Osteocyte (in vitro differentiated cells): Measurements from ENCODE around the gene FBLN2. TPM values are rescaled to one million over a fixed set of nuclear protein-coding genes. Genes with fewer than 3 reads are reported as not detected.

Experiments
- DNase-seq: peaks from one replicate; pipeline ENCODE4 v3.0.0; 2021; ENCODE audit warnings: mixed read lengths; ENCODE audit not compliant: unreplicated experiment; ENCODE audit errors: extremely low spot score
- H3K27ac Mint-ChIP-seq: one replicate; pipeline ENCODE4 v1.8.0; 2021; ENCODE audit warnings: mild to moderate bottlenecking, mixed read lengths; ENCODE audit not compliant: unreplicated experiment
- H3K27me3 Mint-ChIP-seq: one replicate; pipeline ENCODE4 v1.8.0; 2021; ENCODE audit warnings: mixed read lengths; ENCODE audit not compliant: unreplicated experiment
- H3K36me3 Mint-ChIP-seq: one replicate; pipeline ENCODE4 v1.8.0; 2021; ENCODE audit warnings: mixed read lengths; ENCODE audit not compliant: unreplicated experiment
- H3K4me1 Mint-ChIP-seq: one replicate; pipeline ENCODE4 v1.8.0; 2021; ENCODE audit warnings: mixed read lengths; ENCODE audit not compliant: unreplicated experiment
- H3K4me3 Mint-ChIP-seq: one replicate; pipeline ENCODE4 v1.8.0; 2021; ENCODE audit warnings: mild to moderate bottlenecking, moderate library complexity, mixed read lengths; ENCODE audit not compliant: unreplicated experiment
- H3K9me3 Mint-ChIP-seq: one replicate; pipeline ENCODE4 v1.8.0; 2021; ENCODE audit warnings: mixed read lengths; ENCODE audit not compliant: unreplicated experiment
- total RNA-seq: library from RNA; stranded (reverse); gene quantifications from 2 replicates; pipeline ENCODE4 v1.2.1, GENCODE V29; 2021
- TF ChIP-seq, protein P1 (sequence below): fragments of 200-600 bp; sonication (generic); IDR thresholded peaks from 2 replicates; pipeline ENCODE4 v1.5.0; 2021; ENCODE audit warnings: antibody characterized with exemption, mild to moderate bottlenecking, moderate library complexity

FBLN2 gene
- total RNA-seq, 1 donor from 2014 or later, result 215 TPM

DNA sequence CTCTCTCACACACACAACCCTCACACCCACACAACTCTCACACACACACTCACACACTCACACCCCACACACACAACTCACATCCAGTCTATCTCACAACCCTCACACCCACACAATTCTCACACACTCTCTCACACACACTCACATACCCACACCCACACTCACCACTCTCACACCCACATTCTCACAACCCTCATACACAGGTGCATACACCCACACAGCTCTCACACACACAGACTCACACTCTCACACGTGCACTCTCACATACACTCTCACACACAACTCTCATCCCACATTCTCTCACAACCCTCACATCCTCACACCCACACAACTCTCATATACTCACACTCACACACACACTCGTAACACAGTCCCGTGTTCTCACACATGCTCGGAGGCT lies 134.4 kb downstream of the FBLN2 start:
- H3K4me3 Mint-ChIP-seq, result no peak overlapping the region
- H3K36me3 Mint-ChIP-seq, result no peaks in the 10 kb centered on the region
- H3K9me3 Mint-ChIP-seq, result no peaks in the 10 kb centered on the region
- H3K27me3 Mint-ChIP-seq, result peaks cover 18% of the 10 kb centered on the region
- H3K4me1 Mint-ChIP-seq, result no peaks in the 10 kb centered on the region
- DNase-seq, result no peak
- H3K27ac Mint-ChIP-seq, result no peak overlapping the region
- TF ChIP-seq, protein P1, sequence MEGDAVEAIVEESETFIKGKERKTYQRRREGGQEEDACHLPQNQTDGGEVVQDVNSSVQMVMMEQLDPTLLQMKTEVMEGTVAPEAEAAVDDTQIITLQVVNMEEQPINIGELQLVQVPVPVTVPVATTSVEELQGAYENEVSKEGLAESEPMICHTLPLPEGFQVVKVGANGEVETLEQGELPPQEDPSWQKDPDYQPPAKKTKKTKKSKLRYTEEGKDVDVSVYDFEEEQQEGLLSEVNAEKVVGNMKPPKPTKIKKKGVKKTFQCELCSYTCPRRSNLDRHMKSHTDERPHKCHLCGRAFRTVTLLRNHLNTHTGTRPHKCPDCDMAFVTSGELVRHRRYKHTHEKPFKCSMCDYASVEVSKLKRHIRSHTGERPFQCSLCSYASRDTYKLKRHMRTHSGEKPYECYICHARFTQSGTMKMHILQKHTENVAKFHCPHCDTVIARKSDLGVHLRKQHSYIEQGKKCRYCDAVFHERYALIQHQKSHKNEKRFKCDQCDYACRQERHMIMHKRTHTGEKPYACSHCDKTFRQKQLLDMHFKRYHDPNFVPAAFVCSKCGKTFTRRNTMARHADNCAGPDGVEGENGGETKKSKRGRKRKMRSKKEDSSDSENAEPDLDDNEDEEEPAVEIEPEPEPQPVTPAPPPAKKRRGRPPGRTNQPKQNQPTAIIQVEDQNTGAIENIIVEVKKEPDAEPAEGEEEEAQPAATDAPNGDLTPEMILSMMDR, result no peak

DNA sequence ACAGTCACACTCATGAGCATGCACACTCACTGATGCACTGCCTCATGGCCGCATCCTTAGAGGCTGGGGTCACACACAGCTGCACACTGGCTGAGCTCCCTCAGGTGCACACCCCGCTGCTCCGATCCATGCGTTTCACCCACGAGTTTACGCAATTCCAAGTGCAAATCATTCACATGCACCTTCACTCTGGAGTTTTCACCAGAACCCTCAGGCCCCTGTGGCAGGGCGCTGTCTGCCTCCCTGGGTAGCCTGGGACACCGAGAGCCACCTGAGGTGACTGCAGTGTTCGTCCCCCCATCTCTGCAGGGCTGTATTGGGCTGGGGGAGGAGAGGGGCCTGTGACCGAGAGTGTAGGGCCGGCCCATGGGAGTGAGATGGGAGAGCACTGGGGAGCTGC lies 134.8 kb downstream of the FBLN2 start:
- no peak for DNase-seq

DNA sequence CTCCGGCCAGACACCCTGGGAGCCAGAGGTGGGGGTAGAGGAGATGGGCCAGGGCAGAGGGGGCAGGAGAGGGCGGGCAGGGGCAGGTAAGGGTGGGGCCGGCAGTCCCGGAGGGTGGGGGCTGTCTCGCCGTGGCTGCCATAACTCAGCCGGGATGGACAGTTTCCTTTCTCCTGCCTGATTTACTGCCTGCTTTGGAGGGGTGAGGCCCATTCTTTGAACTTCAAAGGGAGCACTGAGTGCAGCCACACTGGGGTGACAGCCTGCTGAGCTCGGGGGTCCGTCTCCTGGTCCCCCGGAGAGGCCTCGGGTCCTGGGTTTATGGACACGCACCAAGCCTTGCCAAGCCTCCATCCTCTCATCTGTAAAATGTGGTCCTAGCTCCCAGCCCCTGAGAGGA lies 135.4 kb downstream of the FBLN2 start:
- no peaks in the 10 kb centered on the region for H3K9me3 Mint-ChIP-seq
- no peak overlapping the region for H3K27ac Mint-ChIP-seq
- DNase-seq, result no peak
- H3K4me3 Mint-ChIP-seq, result no peak overlapping the region
- H3K27me3 Mint-ChIP-seq, result peaks cover 26% of the 10 kb centered on the region
- TF ChIP-seq, protein P1, result no peak
- H3K4me1 Mint-ChIP-seq, result no peaks in the 10 kb centered on the region
- no peaks in the 10 kb centered on the region for H3K36me3 Mint-ChIP-seq

More for the DNA sequence above, 134.8 kb downstream of the FBLN2 start:
- Mint-ChIP-seq H3K9me3 (no peaks in the 10 kb centered on the region), H3K4me1 (no peaks in the 10 kb centered on the region), H3K36me3 (no peaks in the 10 kb centered on the region), H3K27ac (no peak overlapping the region), H3K27me3 (peaks cover 22% of the 10 kb centered on the region), H3K4me3 (no peak overlapping the region)
- TF ChIP-seq, protein P1, result no peak

DNA sequence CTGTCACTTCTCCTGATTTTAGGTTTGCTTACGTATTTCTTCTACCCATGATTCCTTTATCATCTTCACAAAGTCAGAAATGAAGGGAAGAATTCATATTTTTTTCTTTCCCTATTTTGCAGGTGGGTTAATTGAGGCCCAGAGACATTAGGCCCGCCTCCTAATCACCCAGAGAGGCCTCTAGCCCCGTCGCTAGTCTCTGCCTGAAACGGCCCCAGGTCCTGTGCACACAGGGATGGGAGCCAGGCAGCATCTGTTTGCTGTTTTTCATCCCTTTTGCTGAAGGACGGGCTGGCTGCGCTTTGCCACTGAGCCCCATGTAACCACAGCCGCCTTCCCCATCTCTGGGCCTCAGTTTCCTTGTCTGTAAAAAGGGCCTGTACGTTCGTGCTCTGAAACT lies 135.9 kb downstream of the FBLN2 start:
- H3K27me3 Mint-ChIP-seq, result peaks cover 29% of the 10 kb centered on the region
- H3K4me3 Mint-ChIP-seq, result no peak overlapping the region
- no peaks in the 10 kb centered on the region for H3K9me3 Mint-ChIP-seq
- no peaks in the 10 kb centered on the region for H3K4me1 Mint-ChIP-seq
- no peak overlapping the region for H3K27ac Mint-ChIP-seq
- TF ChIP-seq, protein P1, result no peak
- no peak for DNase-seq
- H3K36me3 Mint-ChIP-seq, result no peaks in the 10 kb centered on the region

DNA sequence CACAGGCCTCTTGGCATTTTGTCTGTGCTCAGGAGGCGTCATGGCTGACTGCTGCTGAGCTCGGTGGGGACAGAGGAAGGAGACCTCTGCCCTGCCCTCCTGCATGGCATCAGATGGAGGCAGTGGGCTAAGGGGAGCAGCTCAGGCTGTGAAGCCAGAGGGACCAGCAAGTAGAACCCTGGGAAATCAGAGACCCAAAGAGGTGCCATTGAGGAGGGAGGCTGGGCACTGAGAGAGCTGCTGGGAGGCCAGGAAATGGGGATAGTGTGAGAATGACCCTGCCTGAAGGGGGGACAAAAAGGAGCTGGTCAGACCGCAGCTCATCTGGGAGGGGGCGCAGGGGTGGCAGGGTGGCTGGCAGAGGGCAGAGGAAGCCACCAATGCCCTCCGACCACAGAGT lies 136.8 kb downstream of the FBLN2 start:
- H3K27ac Mint-ChIP-seq, result no peak overlapping the region
- H3K4me3 Mint-ChIP-seq, result no peak overlapping the region
- no peaks in the 10 kb centered on the region for H3K9me3 Mint-ChIP-seq
- peaks cover 33% of the 10 kb centered on the region for H3K27me3 Mint-ChIP-seq
- no peaks in the 10 kb centered on the region for H3K4me1 Mint-ChIP-seq
- no peaks in the 10 kb centered on the region for H3K36me3 Mint-ChIP-seq
- TF ChIP-seq, protein P1, result no peak
- no peak for DNase-seq
